HTR-8/SVneo (cell line): ENCODE results near the gene SOHLH1.
"Not testable (repeated sequence)": the region's sequence is repeated elsewhere in the genome, so short reads cannot be mapped to it uniquely, and the experiment has no call there.

Source experiments
- DNase-seq: peaks from one replicate; pipeline ENCODE4 v3.0.0; 2011; ENCODE audit warnings: low spot score, mixed read lengths; ENCODE audit not compliant: insufficient read length
- FAIRE-seq: peaks from 2 replicates; lab custom pipeline; 2011; peaks lifted over from hg19 to GRCh38; lab: Jason Lieb, UNC

The SOHLH1 gene

DNA sequence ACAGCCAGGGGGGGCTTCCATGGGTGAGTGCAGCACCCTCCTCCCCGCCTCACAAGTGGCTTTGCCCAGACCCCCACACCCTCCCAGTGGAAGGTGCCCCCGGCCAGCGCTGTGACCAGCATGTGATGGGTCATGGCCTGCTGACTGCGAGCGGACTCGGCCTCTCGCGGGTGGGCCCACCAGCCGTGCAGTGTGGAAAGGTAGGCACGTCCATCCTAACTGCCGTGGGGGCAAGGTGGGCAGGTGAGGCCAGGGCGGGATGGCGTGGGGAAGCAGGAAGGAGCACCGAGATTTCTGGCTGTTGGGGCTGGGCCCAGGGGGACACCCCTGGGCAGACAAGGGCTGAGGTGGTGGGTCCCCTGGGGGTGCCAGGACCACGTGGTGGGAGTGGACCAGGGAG lies 12.1 kb downstream of the SOHLH1 start:
- no peak for FAIRE-seq
- DNase-seq = no peak

DNA sequence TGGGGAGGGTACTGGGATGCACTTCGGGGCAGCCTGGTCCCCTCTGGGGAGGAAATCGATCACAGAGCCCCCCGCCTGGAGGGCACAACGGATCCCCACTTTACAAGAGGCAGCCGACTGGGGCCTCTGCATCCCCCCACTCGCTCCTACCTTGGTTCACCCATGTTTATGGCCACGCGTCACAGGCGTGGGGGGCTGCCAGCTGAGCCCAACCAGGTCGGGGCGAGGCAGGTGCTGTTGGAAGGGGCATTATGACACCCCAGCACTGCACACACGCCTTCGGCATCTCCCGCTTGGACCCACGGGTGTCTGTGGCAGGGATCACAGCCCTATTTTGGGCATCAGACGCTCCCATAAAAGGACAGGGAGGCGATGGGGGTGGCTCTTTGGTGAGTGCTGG lies 14.6 kb downstream of the SOHLH1 start:
- FAIRE-seq (no peak), DNase-seq (no peak)

DNA sequence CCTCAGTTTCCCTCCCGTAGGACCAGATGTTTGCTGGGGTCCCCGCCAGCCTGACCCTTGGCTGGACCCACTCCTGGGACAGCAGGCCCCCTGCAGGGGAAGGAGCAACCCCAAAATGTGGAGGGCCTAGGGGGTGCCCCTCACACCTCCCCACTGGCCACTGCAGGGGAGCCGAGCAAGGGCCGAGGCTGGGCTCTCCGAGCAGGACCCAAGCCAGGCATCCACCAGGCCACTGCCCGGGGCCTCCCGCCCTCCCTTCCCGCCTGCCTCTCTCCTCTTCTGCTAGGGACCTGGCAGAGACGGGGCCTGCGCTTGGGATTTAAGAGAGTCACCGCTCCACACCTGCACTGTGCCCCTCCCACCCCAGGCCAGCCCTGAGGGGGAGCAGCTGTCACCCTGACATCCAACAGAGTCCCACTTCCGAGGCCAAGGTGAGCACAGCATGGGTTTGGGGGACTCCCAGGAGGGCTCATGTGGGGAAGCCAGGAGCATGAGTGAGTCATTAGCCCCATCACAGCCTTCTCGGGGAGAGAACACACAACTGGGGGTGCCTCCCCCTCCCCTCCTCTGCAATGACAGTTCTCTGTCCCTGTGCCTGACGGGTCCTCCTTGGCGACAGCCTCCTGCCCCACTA lies 15.8 kb downstream of the SOHLH1 start:
- FAIRE-seq (no peak), DNase-seq (no peak)

DNA sequence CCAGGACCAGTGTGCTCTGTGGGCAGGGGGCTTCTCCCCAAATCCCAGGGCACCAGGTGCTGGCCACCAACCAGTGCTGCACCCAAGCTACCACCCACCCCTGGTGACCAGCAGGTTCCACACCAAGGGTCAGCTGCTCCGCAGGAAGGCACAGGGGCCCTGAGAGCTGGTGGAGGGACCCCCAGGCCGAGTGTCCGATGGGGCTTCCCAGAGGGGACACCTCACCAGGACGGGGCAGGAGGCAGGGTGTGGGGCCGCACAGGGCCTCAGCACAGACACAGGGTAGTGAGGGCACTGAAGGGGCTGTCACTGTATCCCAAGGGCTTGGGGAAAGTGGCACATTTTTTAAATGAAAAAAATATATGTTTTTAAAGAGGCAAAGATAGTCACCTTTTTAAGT lies 18.1 kb downstream of the SOHLH1 start:
- no peak for DNase-seq
- FAIRE-seq = no peak

DNA sequence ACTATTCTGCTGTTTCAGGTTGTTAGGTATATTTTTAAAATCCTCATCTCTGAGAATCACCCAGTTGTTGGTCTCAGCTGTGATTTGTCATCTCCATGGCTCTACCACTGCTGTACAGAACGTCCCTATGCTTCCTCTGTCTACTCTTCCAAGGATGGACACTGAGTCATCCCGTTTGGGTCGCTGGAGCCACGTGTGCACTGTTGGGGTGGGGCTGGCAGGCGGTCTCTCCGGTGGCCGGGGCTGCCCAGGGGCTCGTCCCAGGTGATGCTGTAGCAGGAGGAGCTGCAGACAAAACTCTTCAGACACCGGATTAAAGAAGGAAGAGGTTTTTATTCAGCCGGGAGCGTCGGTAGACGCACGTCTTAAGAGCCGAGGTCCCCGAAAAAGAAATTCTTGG lies 19.2 kb downstream of the SOHLH1 start:
- FAIRE-seq = no peak
- DNase-seq = no peak

DNA sequence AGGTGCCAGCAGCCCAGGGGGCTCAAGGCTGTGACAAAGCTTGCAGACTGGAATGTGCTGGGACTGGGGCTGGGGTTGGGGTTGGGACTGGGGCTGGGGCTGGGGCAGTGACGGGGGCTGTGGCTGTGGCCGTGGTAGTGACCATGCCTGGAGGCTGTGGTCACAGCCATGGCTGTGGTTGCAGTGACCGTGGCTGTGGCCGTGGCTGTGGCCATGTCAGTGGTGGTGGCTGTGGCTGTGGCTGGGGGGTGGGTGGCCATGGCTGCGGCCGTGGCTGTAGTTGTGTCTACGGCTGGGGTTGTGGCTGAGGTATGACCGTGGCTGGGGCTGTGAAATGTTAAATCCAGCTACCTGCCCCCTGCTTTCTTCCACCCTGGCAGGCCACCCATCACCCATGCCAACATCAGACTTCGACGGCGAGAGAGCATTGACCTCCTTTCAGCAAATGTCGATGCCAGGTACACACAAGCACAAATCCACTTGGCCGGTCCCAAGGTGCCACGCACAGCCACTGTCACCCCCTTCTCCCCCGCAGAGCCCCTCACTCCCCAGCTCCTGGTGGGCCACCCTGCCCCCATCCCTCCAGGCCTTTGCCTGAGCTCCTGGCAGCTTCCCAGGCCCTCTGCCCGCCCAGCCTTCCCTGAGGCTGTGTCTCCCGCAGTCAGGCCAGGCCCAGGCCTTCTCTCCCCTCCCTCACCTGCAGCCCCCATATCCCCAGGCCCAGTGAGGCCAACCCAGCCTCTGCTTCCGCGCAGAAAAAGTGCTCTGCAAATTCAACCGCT lies 20.9 kb downstream of the SOHLH1 start:
- FAIRE-seq = no peak
- no peak for DNase-seq

DNA sequence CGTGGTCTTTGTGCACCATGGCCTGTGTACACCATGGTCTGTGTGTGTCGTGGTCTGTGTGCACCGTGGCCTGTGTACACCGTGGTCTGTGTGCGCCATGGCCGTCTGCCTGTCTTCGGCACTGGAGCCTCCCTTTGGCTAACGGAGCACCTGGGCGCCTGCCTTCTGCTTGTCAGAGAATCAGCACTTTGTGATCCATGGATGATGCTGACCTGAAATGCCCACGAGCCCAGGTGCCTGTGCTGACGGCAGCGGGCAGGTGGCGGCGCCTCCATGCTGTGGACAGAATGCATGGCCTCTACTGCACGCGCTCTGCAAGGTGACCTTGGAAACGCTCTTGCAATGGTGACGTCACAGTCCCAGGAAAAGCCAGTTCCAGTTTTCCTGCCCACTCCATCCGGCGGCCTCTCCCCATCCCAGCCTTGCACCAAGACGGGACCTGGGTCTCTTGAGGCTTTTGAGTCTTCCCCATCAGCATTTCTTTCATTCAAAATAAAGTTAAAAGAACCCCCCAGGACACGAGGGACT lies 21.6 kb downstream of the SOHLH1 start:
- no peak for DNase-seq
- FAIRE-seq = no peak

DNA sequence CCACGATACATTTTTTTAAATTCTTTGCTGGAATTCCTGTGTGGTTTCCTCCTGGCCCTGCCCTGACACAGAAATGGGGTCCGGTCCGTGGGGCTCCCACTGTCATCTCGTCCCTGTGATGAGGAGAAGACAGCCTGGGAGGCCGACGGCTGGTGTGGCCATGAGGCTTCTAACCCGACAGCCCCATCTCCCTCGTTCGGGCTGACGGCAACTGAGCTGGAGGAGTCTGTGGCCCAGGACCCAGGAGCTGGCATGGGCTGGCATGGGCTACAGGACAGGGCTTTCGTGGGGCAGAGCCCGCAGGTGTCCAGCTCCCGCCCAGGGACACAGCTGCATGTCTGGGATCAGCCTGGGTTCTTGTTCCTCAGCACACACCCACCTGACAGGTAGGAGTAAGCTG lies 22.4 kb downstream of the SOHLH1 start:
- no peak for FAIRE-seq
- DNase-seq = no peak

DNA sequence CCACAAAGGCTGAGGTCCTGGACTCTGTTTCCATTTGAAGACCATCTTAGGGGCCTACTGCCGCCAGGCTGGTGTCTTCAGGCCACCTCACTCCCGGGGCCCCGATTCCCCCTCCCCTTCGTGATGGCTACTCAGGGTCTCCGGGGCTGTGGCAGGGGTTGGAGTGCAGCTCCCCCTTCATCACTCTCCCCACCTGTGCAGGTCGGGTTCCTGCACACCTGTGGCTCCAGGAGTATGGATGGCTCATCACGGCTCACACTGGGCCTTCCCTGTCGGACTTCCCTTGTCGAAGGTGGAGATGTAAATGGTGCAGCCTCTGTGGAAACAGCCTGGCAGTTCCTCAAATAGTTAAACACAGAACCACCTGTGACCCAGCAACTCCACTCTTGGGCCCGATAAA lies 24.3 kb downstream of the SOHLH1 start:
- no peak for DNase-seq
- no peak for FAIRE-seq

DNA sequence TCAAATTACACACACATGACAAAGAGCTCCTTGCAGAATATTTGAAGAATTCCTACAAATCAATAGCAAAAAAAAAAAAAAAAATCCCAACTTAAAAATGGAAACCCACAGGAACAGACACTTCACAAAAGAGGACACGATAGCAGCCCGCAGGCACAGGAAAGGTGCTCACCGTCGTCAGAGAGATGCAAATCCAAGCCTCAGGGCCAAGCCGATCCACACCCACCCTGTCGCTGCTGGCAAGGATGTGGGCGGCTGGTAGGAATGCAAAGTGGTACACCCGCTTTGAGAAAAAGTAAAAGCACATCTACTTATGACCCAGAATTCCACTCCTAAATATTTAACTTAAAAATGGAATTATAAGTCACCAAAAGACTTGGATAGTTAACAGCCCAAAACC lies 25.3 kb downstream of the SOHLH1 start:
- FAIRE-seq (no peak), DNase-seq (no peak)

DNA sequence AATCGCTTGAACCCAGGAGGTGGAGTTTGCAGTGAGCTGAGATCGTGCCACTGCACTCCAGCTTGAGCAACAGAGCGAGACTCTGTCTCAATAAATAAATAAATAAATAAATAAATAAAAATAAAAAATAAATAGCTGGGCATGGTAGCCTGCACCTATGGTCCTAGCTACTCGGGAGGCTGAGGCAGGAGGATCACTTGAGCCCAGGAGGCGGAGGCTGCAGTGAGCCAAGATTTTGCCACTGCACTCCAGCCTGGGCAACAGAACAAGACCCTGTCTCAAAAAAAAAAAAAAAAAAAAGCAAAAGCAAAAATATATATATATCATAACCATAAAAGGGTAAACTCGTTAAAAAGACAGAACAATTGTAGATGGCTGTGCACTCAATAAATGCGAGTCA lies 26.5 kb downstream of the SOHLH1 start:
- DNase-seq, FAIRE-seq: not testable (repeated sequence)

DNA sequence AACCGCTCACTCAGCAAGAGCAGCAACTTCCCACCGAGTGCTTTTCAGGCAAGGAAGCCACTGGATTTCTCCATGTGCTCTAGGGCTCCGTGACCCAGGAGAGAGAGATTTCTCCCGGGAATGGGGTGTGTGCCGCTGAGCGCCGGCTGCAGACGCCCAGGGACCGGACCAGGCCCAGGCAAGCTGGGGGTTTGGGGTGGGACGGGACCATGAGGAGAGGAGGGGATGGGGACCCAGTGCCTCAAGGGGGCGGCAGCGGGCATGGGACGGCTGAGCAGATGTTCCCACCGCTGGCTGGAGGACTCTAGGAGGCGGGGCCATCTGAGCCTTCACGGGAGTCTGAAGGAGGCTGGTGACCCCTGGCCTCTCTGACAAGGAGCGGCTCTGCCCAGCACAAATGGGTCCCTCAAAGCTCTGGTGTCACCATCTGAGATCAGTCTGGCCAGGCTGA lies 27.7 kb downstream of the SOHLH1 start:
- DNase-seq (no peak), FAIRE-seq (no peak)

DNA sequence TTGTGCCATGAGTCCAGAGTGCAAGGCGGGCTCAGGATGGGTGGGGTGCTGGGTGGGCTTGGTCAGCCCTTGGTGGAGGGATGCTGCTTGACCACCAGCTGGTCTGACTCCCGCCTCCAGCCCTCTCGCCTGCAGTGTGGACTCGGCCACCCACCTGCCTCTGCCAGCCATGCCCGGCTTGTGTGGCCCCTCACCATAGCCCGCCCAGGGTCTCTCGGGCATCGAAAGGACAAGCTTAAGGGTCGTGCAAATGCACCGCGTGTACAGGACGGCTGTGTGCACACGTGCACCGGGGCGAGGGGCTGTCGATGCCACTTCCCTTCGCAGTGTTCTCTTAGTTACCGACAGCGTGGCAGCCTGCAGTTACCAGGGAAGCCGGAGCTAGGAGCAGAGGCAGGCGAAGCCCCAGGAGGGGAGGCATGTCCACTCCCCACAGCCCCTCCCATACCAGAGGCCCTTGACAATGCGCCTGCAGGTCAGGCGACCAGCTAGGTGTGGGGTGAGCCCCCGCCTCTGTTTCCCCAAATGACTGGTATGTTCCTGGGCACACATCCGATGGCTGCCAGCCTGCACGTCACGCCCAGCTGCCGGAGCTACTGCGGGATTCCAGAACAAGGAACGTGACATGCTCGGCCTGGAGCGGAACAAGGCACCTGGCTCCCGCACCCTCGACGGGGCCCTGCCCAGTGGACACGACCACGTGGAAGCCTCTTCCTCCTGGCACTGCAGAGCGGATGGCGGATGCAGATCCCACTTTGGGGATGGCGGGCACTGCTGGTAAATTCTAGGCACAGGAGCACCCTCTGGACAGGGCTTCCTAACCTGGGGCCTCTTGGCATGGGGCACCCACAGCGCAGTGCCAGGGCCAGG lies 28.3 kb downstream of the SOHLH1 start:
- DNase-seq (no peak), FAIRE-seq (no peak)

DNA sequence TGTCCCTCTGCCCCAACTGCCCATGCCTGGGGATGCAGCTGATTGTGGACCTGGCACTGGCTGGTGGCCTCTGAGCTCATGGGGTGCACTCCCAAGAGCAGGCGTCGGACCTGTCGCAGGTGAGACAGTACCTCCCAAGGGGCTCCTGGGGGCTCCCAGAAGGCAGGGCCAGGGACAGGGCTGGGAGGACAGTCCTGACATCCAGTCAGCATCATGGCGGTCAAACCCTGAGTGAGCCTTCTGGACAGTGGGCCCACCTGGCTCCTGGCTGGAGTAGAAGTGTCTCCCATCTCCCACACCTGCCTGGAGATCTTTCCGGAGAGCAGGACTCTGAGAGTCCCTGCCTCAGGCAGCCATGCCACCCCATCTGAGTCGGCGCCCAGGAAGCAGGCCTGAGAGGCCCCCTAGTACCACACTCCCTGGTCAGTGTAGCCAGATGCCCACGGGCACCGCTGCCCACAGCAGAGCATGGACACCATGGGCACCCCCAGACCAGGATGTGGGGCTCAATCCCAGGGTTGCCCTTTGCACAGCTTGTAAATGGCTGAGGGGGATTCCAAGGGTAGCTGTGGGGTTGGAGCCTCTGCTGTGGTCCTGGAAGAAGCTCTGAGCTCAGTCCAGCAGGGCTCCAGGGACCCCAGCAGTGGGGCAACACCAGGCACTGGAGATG lies 29.5 kb downstream of the SOHLH1 start:
- DNase-seq = no peak
- no peak for FAIRE-seq

DNA sequence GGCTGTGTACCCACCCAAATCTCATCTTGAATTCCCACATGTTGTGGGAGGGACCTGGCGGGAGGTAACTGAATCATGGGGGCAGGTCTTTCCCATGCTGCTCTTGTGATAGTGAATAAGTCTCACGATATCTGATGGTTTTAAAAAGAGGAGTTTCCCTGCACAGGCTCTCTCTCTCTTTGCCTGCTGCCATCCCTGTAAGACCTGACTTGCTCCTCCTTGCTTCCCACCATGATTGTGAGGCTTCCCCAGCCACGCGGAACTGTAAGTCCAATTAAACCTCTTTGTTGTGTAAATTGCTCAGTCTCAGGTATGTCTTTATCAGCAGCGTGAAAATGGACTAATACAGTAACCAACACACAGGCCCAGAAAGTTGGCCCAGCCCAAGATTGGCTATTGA lies 30.3 kb downstream of the SOHLH1 start:
- DNase-seq = not testable (repeated sequence)

DNA sequence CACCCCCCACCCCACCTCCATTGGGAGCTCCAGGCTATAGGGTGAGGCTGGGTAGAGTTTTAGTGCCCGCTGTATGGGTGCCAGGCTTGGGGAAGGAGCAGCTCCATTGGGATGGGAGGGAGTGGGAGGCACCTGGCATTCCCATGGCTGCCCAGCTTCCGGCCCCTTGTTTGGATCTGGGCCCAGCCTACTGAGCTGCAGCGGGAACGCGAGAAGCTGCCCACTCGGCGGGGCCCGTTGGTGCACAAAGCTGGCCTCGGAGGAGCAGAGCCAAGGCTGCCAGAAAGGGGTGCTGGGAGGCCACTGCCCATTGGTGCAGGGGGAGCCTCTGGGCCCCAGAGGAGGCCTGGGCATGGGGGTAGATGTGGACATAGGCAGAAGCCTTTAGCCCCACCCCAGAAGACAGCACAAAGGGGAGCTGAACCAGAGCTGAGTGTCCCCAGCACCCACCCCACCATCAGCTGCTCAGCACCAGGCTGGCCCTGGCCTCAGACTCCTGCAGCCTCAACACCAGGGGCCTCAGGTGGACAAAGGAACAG lies 31.7 kb downstream of the SOHLH1 start:
- FAIRE-seq (no peak), DNase-seq (no peak)

More for the DNA sequence above, 30.3 kb downstream of the SOHLH1 start:
- FAIRE-seq = not testable (repeated sequence)

DNA sequence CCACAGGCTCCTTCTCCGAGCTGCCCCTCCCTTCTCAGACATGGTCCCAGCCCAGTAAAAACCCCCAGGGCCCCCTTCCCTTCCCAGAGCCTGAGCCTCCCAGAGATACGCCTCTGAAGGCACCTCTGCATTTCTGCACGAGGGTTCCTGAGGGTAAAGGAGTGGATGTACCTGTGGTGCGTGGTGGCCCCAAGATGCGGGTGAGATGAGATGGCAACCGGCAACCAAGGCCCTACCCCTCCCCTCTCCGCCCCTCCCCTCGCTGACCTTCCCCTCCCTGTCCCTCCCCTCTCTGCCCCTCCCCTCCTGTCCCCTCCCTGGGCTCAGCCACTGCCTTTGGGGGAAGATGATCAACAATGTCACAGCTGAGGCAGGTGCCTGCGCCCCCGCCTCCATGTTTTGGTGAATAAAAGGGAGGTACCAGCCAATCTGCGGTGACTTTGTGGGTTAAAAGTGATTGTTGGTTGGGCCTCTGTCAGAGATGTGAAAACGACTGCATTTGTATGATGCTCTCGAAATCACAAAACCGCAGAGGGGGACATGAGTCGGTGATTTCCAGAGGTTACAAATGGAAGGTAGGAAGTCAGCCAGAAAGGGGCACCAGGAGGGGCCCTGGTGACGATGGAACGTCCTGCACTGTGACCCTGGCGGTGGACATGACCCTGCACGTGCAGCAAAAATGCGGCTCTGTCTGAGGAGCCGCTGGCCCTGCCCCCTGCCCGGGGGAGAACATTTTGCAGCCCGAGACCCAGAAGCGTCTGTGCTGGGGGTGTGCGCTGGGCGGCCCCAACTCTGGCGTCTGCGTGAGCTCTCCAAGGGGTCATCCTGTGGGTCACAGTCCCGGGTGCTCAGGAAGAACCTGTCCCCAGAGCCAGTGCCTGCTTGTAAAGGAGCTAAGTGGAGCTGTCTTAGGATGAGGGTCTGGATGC lies 32.5 kb downstream of the SOHLH1 start:
- FAIRE-seq (no peak), DNase-seq (no peak)

DNA sequence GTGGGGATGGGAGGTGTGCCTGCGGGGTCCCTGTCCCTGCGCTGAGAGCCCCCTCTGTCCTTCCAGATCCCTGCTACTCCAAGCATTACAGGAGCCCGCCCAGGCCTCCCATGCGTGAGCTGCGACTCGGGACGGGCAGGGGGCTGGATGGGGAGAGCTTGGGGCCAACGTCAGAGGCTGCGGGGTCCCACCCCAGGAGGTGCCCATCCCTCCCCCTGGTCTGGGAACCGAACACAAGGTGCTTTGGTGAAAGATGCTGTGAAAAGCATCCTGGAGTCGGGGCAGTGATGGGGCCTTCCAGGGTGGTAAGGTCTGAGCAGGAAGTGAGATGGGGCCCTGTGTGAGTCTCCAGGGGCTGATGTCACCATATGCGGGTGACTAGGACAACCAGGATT lies 33.5 kb downstream of the SOHLH1 start:
- no peak for DNase-seq
- FAIRE-seq = no peak
